B cell (primary cell): ENCODE measurements around the gene PRLR.

Experiments used
- EZH2 ChIP-seq: IDR thresholded peaks from 2 replicates; pipeline ENCODE4 v1.6.1; 2012; ENCODE audit warnings: borderline replicate concordance, low read depth, mild to moderate bottlenecking, moderate library complexity, low read length; ENCODE audit not compliant: insufficient read depth, poor library complexity, severe bottlenecking
- TF ChIP-seq, protein P1 (sequence below): fragments of 200-600 bp; IDR thresholded peaks from one replicate; pipeline ENCODE4 v1.8.0; 2022; ENCODE audit warnings: antibody characterized with exemption, mild to moderate bottlenecking

DNA sequence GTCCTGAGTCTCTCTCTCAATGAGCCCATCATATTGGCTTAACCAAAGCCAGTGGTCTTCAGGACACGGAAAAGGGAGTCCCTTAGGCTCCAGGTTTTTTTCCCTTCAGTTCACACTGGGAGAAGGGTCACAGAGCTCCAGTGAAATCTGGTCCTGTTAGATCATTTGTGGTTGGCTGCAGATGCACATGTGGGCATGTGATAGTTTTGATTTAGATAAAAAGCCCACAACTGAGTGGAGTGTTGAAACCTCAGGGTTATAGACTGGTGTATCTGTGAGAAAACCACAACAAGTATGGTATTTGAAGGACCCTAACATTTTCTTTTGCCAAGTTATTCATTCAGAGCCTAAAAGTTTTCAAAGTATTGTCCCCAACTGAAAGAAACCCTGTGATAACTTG lies 46.7 kb downstream of the PRLR start:
- TF ChIP-seq, protein P1, sequence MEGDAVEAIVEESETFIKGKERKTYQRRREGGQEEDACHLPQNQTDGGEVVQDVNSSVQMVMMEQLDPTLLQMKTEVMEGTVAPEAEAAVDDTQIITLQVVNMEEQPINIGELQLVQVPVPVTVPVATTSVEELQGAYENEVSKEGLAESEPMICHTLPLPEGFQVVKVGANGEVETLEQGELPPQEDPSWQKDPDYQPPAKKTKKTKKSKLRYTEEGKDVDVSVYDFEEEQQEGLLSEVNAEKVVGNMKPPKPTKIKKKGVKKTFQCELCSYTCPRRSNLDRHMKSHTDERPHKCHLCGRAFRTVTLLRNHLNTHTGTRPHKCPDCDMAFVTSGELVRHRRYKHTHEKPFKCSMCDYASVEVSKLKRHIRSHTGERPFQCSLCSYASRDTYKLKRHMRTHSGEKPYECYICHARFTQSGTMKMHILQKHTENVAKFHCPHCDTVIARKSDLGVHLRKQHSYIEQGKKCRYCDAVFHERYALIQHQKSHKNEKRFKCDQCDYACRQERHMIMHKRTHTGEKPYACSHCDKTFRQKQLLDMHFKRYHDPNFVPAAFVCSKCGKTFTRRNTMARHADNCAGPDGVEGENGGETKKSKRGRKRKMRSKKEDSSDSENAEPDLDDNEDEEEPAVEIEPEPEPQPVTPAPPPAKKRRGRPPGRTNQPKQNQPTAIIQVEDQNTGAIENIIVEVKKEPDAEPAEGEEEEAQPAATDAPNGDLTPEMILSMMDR, result peak; percentile 3
- no peak for TF ChIP-seq EZH2
